Stimulated activated CD8-positive, alpha-beta memory T cell treated with anti-CD3 and anti-CD28 coated beads, Interleukin-7, amount 100 ng/mL, for 1 hour (primary cell): ENCODE data around the gene FCER1G.

Experiments used
- DNase-seq, 2 donors: peaks; one replicate each; pipeline ENCODE4 v3.0.0-alpha.2; 2020; ENCODE audit warnings: low read depth in 2 of 2

Gene FCER1G

GRCh38 chr1:161215076-161215475 lies at the start of gene FCER1G:
Gene FCER1G, plus strand, starts transcription at chr1:161215295. Its CDS starts 27 bp downstream, at chr1:161215322.
- no peak for DNase-seq

GRCh38 chr1:161165742-161166668 lies 49.1 kb upstream of the FCER1G start, which contains the start of gene PPOX:
Gene PPOX, plus strand, starts transcription at chr1:161166426. Its CDS starts 422 bp downstream, at chr1:161166848.
- peak; percentile 80 to 81 for DNase-seq

GRCh38 chr1:161166669-161167548 lies 48.2 kb upstream of the FCER1G start:
- DNase-seq, result no peak

GRCh38 chr1:161168906-161169305 lies 46.2 kb upstream of the FCER1G start:
- no peak for DNase-seq

- DNase-seq, result no peak
These were observed 43.9 kb upstream of the FCER1G start for GRCh38 chr1:161171191-161171590.

- DNase-seq, result no peak
These were observed 43.4 kb upstream of the FCER1G start for GRCh38 chr1:161171696-161172095.

GRCh38 chr1:161172349-161172748 lies 42.7 kb upstream of the FCER1G start:
- DNase-seq, result no peak

GRCh38 chr1:161172776-161173376 lies 42.2 kb upstream of the FCER1G start:
- DNase-seq, result no peak

GRCh38 chr1:161173711-161174110 lies 41.4 kb upstream of the FCER1G start:
- no peak for DNase-seq

- no peak for DNase-seq
These were observed 40.2 kb upstream of the FCER1G start for GRCh38 chr1:161174911-161175310.

- DNase-seq, result no peak
These were observed 39.2 kb upstream of the FCER1G start for GRCh38 chr1:161175771-161176453.

GRCh38 chr1:161176468-161177111 lies 38.5 kb upstream of the FCER1G start:
- DNase-seq, result no peak

- peak; percentile 92 to 96 for DNase-seq
These were observed 37.8 kb upstream of the FCER1G start, which contains the start of gene B4GALT3 for GRCh38 chr1:161177112-161177935. Gene B4GALT3, minus strand, starts transcription at chr1:161177507. Its CDS starts 1,447 bp downstream, at chr1:161176060.

GRCh38 chr1:161177936-161178244 lies 37.2 kb upstream of the FCER1G start:
- no peak for DNase-seq

- DNase-seq, result no peak
These were observed 35.4 kb upstream of the FCER1G start for GRCh38 chr1:161179698-161180097.

- no peak for DNase-seq
These were observed 34.5 kb upstream of the FCER1G start for GRCh38 chr1:161180639-161181038.

GRCh38 chr1:161182214-161182613 lies 32.9 kb upstream of the FCER1G start:
- DNase-seq, result no peak

- DNase-seq, result peak in 1 of 2 donors; percentile 44
These were observed 29.8 kb upstream of the FCER1G start for GRCh38 chr1:161185282-161185682.

- no peak for DNase-seq
These were observed 29.3 kb upstream of the FCER1G start for GRCh38 chr1:161185732-161186311.

GRCh38 chr1:161187311-161187710 lies 27.8 kb upstream of the FCER1G start:
- no peak for DNase-seq
